NCI-H2081 (cell line): ENCODE measurements around the gene KCNG3.
"Not testable (repeated sequence)": the region's sequence is repeated elsewhere in the genome, so short reads cannot be mapped to it uniquely, and the experiment has no call there.

Source experiments
- DNase-seq, 2 experiments: peaks; one replicate each; lab custom pipeline; 2025; lab: John Stamatoyannopoulos, UW

KCNG3 gene

DNA sequence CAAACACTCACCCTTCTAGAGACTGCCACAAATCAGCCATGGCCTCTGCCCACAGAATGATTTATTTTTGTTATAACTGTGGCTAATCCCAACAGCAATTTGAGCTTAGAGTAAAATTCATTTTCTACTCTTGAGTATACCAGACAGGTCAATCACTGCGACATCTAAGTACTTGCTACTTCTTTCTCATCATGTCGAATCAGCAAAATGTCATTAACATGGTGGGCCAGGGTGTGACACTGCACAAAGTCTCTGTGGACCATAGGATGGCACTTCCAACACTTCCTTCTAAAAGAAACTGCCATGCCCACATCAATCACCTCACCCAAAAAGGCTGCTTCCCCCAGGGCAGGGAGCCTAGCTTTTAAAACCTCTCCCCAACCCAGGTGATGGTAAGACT lies 64.4 kb downstream of the KCNG3 start:
- DNase-seq: no peak

DNA sequence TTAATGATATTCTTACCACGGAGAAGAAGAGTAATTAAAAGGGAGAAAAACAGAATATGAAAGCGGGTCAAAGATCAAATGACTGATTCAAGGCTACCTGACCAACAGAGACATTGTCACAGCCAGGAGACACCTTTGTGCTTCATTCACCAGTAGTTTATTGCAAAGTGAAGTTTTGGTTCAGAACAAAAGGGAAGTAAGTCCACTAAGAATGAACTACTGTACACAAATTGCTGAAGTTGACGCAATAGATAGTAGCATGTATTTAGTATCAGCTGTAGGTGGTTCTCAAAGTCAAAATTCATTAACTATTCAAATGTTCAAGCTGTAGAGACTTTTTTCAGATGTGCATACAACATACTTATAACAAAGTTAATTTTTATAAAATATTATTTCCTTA lies 68.1 kb downstream of the KCNG3 start:
- DNase-seq: no peak

DNA sequence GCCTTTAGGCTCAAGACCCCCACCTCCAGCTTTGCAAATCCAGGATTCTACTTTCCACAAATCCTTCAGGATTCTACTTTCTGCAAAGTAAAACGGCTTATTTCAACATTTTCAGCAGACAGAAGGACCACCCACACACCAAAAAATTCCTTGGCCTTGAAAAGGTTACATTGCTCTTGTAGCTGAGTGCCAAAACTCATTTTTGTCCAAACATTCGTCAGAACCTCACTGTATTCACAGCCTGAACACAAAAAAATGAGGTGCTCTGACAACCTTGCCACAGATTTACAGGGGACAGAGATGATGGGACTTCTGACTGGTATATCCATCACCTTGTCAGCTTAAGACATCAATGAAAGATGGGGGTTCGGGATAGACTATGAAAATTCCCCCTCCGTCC lies 69.7 kb downstream of the KCNG3 start:
- DNase-seq: no peak

DNA sequence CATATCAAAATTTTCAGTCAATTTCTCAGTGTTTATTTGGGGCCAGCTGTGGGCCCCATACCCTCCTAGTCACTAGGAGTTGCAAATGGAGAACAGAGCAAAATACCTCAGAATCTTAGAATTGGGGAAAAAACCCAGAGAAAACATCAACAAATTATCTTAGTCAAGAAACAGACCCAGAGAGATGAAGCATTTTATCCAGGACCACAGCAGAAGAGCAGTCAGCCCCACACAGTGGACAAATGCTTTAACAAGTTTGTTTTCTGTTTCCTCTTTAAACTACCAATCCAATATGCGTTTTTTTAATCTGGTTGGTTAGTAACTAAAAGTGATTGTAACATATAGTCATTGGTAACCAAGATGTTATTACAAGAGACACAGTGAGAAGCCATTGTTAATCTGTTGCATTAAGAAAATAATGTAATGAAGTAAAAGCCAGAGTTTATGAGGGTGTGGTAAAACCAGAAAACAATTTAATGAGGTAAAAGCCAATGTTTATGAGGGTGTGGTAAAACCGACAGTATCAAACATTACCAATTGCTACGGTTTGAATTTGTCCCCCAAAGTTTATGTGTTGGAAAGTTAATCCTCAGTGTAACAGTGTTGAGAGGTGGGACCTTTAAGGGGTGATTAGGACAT lies 72.1 kb downstream of the KCNG3 start:
- no peak for DNase-seq

DNA sequence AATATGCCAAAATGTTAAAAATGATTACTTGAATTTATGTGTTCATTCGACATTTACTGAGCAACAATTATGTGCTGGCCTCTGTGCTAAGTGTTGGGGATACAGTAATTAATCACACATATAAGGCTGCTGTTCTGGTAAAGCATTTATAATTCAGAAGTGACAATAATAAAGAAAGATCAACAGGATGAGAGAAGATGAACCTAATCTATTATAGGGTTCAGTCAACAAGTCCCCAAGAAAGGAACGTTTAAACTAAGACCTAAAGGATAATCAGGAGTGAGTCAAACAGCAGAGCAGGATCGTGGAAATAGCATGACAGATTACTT lies 72.7 kb downstream of the KCNG3 start:
- no peak for DNase-seq

DNA sequence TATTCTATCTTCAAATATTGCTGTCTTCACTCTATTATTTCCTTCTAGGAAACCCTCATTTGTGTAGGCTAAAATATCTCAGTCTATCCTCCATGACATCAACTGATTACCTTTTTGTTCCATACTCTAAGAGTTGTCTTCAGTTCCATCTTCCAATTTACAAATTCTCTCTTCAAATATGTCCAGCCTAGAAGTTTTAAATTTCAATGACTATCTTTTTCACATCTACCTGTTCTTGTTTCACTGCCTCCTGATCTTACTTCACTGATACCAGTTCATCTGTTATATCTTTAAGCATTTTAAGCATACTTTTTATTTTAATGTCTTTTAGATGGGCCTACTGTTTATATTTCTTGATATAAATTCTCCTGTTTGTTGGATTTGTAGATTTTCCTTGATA lies 79.1 kb downstream of the KCNG3 start:
- no peak for DNase-seq

DNA sequence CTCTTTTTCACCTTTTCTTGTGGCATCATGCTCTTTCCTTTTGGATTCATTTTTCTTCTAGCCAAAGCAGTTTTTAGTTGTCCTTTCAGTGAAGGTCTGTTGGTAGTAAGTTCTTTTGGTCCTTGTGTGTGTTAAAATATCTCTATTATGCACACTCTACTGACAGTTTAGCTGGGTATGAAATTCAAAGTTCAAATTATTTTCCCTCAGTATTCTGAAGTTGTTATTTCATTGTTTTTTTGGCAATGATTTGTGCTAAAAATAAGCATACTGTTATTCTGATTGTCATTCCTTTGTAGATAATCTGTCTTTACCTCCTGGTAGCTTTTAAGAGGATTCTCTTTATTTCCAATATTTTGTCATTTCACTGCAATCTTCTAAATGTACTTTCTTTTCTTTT lies 79.6 kb downstream of the KCNG3 start:
- DNase-seq: no peak

DNA sequence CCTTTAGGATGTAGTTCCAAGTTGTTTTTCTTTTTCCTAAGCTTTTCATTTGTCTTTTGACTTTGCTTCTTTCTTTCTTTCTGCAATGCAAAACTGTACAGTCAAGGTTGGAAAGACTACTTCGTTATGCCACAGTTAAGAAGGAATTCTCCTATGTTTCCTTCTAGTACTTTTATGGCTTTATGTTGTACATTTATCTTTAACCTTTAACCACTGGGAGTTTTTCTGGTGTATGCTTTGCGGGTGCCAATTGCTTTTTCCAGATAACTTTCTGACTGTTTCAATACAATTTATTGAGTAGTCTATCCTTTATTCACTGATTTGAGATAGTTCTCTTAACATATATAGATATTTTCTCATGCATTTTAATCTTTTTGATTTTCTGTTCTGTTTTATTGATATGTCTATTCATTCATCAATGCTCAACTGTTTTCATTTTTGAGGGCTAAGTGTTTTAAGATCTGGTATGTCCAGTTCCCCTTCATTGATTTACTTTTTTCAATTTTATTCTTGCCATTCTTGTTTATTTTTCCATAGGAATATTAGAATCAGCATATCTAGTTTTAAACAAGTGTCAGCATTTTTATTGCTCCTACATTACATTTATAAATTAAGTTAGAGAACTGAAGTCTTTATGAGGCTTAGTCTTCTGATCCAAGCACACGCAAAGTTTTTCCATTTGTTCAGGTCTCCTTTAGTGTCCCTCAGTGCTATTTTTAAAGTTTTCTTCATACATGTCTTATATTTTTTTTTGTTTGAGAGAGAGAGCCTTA lies 82.9 kb downstream of the KCNG3 start:
- DNase-seq: no peak

DNA sequence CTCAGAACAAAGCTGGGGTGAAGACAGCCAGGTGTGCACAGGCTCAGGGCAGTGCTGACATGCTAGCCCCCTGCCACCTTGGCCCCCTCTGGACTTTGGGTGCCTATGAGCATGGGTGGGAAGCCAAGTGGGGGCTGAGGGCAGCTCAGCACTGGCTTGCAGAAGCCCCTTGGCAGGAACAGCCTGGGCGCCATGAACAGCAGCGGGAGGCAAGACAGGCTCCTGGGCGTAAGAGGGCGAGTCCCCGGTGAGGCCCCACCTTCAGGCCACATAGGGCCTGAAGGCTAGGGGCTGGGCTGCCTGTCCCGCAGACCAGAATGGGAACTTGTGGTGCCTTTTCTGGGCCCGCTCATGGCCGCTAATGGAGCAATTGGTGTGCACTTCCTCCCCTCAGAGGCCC lies 85.8 kb downstream of the KCNG3 start:
- no peak for DNase-seq

DNA sequence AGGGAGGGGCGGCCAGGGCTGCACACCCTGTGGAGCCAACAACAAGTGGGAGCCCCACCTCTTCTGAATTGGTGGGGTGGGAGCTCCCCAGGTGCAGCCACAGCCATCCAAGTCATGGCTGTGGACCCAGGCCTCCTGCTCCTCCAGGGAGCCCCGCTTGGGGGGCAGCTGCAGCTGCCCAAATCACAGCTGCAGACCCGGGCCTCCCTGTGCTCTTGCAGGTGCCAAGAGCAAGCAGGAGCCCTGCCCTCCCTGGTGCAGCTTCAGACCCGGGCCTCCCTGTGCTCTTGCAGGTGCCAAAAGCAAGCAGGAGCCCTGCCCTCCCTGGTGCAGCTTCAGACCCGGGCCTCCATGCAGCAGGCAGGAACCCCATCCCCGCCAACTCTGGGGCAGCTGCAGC lies 86.3 kb downstream of the KCNG3 start:
- no peak for DNase-seq

DNA sequence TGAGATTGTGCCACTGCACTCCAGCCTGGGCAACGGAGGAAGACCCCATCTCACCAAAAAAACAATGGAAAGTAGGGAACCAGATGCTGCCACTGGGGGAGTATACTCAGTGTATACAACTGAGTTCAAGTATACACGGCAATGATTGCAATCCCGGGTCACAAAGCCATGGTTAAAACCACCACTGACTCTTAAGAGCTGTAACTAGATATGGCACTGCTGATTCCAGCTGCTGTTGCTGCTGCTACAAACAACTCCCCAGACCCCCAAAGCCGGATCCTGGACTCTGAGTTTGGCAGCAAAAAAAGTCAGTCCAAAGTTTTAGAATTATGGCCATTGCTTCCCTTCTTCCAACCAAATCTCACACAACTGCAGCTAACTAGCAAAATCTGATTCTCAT lies 89.1 kb downstream of the KCNG3 start:
- no peak for DNase-seq

DNA sequence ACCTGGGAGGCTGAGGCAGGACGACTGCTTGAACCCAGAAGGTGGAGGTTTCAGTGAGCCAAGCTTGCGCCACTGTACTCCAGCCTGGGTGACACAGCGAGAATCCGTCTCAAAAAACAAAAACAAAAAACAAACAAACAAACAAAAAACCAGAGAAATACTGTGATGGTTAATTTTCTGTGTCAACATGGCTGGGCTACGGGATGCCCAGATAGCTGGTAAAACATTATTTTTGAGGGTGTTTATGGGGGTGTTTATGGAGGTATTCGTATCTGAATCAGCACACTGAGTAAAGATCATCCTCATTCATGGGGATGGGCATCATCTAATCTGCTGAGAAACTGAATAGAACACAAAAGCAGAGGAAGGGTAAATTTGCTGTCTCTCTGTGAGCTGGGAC lies 92.0 kb downstream of the KCNG3 start:
- no peak for DNase-seq

DNA sequence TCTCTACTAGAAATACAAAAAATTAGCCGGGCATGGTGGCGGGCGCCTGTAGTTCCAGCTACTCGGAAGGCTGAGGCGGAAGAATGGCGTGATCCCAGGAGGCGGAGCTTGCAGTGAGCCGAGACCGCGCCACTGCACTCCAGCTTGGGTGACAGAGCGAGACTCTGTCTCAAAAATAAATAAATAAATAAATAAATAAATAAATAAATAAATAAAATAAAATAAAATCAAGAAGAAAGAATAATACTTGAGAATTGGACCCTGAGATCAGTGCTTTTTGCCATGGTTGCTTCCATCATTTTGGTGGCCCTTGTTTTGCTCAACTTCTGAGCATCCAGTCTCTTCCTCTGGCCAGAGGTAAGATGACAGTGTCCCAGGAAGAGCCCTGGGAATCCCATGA lies 95.7 kb downstream of the KCNG3 start:
- not testable (repeated sequence) for DNase-seq

DNA sequence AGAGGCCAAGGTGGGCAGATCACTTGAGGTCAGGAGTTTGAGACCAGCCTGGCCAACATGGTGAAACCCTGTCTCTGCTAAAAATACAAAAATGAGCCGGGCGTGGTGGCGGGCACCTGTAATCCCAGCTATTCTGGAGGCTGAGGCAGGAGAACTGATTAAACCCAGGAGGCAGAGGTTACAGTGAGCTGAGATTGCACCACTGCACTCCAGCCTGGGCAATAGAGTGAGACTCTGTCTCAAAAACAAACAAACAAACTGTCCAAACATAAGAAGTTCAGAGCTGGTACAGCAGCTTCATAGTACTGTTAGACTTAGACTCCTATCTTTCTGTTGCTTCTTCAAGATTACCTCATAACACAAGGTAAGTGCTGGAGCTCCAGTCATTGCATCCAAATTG lies 100.5 kb downstream of the KCNG3 start:
- DNase-seq: not testable (repeated sequence)

DNA sequence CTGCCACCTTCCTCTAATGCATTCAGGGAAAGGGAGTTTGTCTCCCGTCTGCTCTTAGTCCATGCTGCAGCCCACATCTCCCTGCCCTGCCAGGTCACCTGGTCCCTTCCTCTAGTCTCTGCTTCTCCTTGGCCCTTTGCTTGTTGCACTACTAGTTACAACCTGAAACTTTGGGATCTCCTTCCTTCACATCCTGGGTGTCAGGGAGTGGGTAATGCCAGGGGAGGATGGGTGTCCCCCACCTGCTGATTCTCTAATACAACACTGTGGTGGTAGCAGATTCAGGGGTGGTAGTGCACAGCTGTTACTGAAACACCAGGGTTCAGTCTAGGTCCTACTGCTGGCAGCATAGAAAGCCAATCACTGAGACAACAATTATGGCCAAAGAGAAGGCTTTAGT lies 101.6 kb downstream of the KCNG3 start:
- DNase-seq: no peak
